Measurements from ENCODE around the gene GLIPR1.

DNA sequence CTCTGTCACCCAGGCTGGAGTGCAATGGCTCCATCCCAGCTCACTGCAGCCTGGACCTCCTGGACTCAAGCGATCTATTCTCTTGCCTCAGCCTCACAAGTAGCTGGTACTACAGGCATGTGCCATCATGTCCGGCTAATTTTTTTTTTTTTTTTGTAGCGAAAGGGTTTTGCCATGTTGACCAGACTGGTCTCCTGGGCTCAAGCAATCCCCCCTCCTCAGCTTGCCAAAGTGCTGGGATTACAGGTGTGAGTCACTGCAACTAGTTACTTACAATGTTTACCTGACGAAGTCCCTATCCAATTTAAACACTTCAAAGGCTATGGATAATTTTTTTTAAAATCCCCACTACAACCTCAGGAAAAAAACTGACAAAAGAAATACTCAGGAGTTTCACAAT is 29.1 kb downstream of the GLIPR1 start:
- TF ChIP-seq, protein P1, sequence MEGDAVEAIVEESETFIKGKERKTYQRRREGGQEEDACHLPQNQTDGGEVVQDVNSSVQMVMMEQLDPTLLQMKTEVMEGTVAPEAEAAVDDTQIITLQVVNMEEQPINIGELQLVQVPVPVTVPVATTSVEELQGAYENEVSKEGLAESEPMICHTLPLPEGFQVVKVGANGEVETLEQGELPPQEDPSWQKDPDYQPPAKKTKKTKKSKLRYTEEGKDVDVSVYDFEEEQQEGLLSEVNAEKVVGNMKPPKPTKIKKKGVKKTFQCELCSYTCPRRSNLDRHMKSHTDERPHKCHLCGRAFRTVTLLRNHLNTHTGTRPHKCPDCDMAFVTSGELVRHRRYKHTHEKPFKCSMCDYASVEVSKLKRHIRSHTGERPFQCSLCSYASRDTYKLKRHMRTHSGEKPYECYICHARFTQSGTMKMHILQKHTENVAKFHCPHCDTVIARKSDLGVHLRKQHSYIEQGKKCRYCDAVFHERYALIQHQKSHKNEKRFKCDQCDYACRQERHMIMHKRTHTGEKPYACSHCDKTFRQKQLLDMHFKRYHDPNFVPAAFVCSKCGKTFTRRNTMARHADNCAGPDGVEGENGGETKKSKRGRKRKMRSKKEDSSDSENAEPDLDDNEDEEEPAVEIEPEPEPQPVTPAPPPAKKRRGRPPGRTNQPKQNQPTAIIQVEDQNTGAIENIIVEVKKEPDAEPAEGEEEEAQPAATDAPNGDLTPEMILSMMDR (IDR thresholded peaks at IDR 0.05) = no peak
- TF ChIP-seq POLR2A (IDR thresholded peaks at IDR 0.05) (no peak), POLR2AphosphoS5 (IDR thresholded peaks at IDR 0.05) (no peak)

Measured in prostate gland (tissue), 2 donors.